Fibroblast of mammary gland (primary cell): Measurements from ENCODE around the gene GMDS.

Experiments used
- DNase-seq: peaks from one replicate; pipeline ENCODE4 v3.0.0-alpha.2; 2010; ENCODE audit warnings: low read depth
- H3K4me3 ChIP-seq: 2 replicates; pipeline ENCODE4 v1.5.1; 2011; ENCODE audit warnings: low read depth, mild to moderate bottlenecking, low read length, moderate library complexity; ENCODE audit not compliant: control insufficient read depth
- CTCF ChIP-seq: conservative IDR thresholded peaks from 2 replicates; pipeline ENCODE4 v1.5.1; 2011; ENCODE audit warnings: low read depth, low read length, inconsistent platforms; ENCODE audit not compliant: control insufficient read depth, insufficient read depth

The GMDS gene

GRCh38 chr6:1738558-1739081 lies 506.8 kb downstream of the GMDS start:
- DNase-seq, result no peak
- no peak for TF ChIP-seq CTCF
- H3K4me3 ChIP-seq, result no peak overlapping the region

GRCh38 chr6:1737463-1738311 lies 507.7 kb downstream of the GMDS start:
- TF ChIP-seq CTCF, result no peak
- DNase-seq, result no peak
- H3K4me3 ChIP-seq, result no peak overlapping the region

- DNase-seq, result no peak
- H3K4me3 ChIP-seq, result no peak overlapping the region
- no peak for TF ChIP-seq CTCF
Observed at GRCh38 chr6:1736346-1737105, 508.9 kb downstream of the GMDS start.

- no peak for TF ChIP-seq CTCF
- no peak for DNase-seq
- no peak overlapping the region for H3K4me3 ChIP-seq
Observed at GRCh38 chr6:1735239-1735803, 510.1 kb downstream of the GMDS start.

GRCh38 chr6:1730882-1731281 lies 514.5 kb downstream of the GMDS start:
- DNase-seq, result no peak
- TF ChIP-seq CTCF, result no peak
- H3K4me3 ChIP-seq, result no peak overlapping the region

- no peak for TF ChIP-seq CTCF
- DNase-seq, result no peak
- no peak overlapping the region for H3K4me3 ChIP-seq
Observed at GRCh38 chr6:1729750-1730140, 515.7 kb downstream of the GMDS start.
